Spinal cord (tissue), 10 donors: ENCODE data around the gene PSPC1. TPM values are rescaled to one million over a fixed set of nuclear protein-coding genes. Genes with fewer than 3 reads are reported as not detected.

Source experiments
- DNase-seq, 6 donors: peaks; one replicate each; pipeline versions ENCODE4 v3.0.0 to v3.0.0-alpha.2; 2013 to 2015; ENCODE audit warnings: low spot score in 6 of 6, low read depth in 4 of 6
- H3K27ac ChIP-seq: one replicate; pipeline ENCODE4 v1.5.1; 2013; ENCODE audit warnings: low read depth, low read length, control low read depth
- H3K27me3 ChIP-seq: one replicate; pipeline ENCODE4 v1.6.1; 2013; ENCODE audit warnings: low read length; ENCODE audit not compliant: control insufficient read depth, insufficient read depth
- H3K36me3 ChIP-seq: one replicate; pipeline ENCODE4 v1.6.1; 2013; ENCODE audit warnings: low read length; ENCODE audit not compliant: control insufficient read depth, insufficient read depth
- H3K4me1 ChIP-seq: one replicate; pipeline ENCODE4 v1.6.1; 2013; ENCODE audit warnings: low read length; ENCODE audit not compliant: control insufficient read depth, insufficient read depth
- H3K4me3 ChIP-seq: one replicate; pipeline ENCODE4 v1.5.1; 2013; ENCODE audit warnings: low read depth, low read length, control low read depth
- H3K9me3 ChIP-seq: one replicate; pipeline ENCODE4 v1.6.1; 2013; ENCODE audit warnings: low read length; ENCODE audit not compliant: control insufficient read depth, insufficient read depth
- WGBS: methylation state at CpG from one replicate; pipeline ENCODE4 v1.1.5; 2013; ENCODE audit warnings: missing lambda C conversion rate; ENCODE audit not compliant: insufficient coverage; 5-methylcytosine and 5-hydroxymethylcytosine counted together
- polyA plus RNA-seq, 2 donors: library from polyadenylated mRNA; unstranded; fragments of 120-200 nt; gene quantifications; one replicate each; pipeline ENCODE4 v1.2.1, GENCODE V29; 2013; ENCODE audit not compliant: insufficient read length in 2 of 2
- total RNA-seq, 2 donors: library from RNA; depleted of rRNA in 1 of 2; stranded (reverse); fragments of 120-200 nt in 1 of 2; fragments of >200 nt in 1 of 2; gene quantifications; one replicate each; pipeline versions ENCODE4 v1.2.3 to v1.2.4, GENCODE V29; 2013 to 2014
- donor health status: healthy.

Gene PSPC1
- total and polyA plus RNA-seq, 4 donors: 73.9 to 83.1 (median 79.1) TPM

DNA sequence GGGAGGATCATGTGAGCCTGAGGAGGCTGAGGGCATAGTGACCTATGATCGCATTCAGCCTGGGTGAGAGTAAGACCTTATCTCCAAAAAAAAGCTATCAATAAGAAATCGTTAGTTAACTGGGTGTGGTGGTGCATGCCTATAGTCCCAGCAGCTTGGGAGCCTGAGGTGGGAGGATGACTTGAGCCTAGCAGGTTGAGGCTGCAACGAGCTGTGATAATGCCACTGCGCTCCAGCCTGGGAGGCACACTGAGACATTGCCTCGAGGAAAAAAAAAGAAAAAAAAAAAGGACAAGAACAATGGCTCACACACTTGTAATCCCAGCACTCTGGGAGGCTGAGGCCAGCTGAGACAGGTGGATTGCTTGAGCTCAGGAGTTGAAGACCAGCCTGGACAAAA is 16.2 kb downstream of the PSPC1 start:
- DNase-seq: no peak
- H3K36me3 ChIP-seq: peaks cover 54% of the 10 kb centered on the region
- no peak overlapping the region for H3K4me3 ChIP-seq
- no peak overlapping the region for H3K27ac ChIP-seq
- WGBS: 71% methylated on average over 4 of the region's 5 CpGs
- no peaks in the 10 kb centered on the region for H3K9me3 ChIP-seq
- peaks cover 5% of the 10 kb centered on the region for H3K4me1 ChIP-seq
- no peaks in the 10 kb centered on the region for H3K27me3 ChIP-seq

DNA sequence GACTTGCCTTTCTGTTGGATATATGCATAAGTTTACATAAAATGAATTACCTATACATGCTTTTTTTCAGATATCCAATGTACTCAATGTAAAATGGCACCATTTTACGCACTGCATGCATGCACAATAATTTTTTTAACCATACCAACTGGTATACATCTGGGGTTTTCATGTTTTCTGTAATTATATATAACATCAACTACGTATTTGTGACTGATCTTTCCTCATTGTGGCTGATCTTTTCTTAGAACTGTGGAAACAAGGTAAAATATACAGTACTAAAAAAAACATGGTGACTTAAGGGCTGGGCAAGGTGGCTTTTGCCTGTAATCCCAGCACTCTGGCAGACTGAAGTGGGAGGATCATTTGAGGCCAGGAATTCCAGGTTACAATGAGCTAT is 18.5 kb downstream of the PSPC1 start:
- Histone ChIP-seq H3K27me3 (no peaks in the 10 kb centered on the region), H3K36me3 (peaks cover 39% of the 10 kb centered on the region), H3K4me3 (no peak overlapping the region), H3K27ac (no peak overlapping the region), H3K9me3 (no peaks in the 10 kb centered on the region), H3K4me1 (peaks cover 5% of the 10 kb centered on the region)
- no CpG with 5 or more reads among the region's 2 CpGs for WGBS
- no peak for DNase-seq

DNA sequence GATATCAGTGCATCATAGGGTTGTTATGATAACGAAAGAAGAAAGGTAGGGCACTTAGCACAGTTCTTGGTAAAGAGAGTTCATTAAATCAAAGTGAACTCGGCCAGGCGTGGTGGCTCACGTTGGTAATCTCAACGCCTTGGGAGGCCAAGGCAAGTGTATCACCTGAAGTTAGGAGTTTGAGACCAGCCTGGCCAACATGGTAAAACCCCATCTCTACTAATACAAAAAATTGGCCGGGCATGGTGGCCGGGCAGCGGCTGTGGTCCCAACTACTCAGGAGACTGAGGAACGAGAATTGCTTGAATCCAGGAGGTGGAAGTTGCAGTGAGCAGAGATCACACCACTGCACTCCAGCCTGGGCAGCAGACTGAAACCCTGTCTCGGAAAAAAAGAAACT is 19.1 kb downstream of the PSPC1 start:
- no peak overlapping the region for H3K4me3 ChIP-seq
- H3K36me3 ChIP-seq: peaks cover 38% of the 10 kb centered on the region
- H3K27ac ChIP-seq: no peak overlapping the region
- WGBS: 91% methylated on average over 5 of the region's 10 CpGs
- no peak for DNase-seq
- no peaks in the 10 kb centered on the region for H3K9me3 ChIP-seq
- no peaks in the 10 kb centered on the region for H3K27me3 ChIP-seq
- peaks cover 5% of the 10 kb centered on the region for H3K4me1 ChIP-seq

DNA sequence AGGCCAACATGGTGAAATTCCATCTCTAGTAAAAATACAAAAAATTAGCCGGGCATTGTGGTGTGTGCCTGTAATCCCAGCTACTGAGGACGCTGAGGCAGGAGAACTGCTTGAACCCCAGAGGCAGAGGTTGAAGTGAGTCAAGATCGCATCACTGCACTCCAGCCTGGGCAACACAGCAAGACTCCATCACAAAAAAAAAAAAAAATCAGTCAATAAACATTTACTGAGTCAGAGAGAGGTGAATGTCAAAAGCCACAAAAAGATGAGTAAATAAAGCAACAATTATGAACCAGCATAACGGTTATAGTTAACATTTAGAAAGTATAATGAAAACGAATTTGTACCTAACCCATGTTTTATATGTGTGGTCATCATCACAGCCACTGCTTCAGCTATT is 23.1 kb downstream of the PSPC1 start:
- no CpG with 5 or more reads among the region's 5 CpGs for WGBS
- Histone ChIP-seq H3K27ac (no peak overlapping the region), H3K4me3 (no peak overlapping the region), H3K4me1 (no peaks in the 10 kb centered on the region), H3K9me3 (no peaks in the 10 kb centered on the region), H3K27me3 (no peaks in the 10 kb centered on the region), H3K36me3 (peaks cover 53% of the 10 kb centered on the region)
- no peak for DNase-seq

DNA sequence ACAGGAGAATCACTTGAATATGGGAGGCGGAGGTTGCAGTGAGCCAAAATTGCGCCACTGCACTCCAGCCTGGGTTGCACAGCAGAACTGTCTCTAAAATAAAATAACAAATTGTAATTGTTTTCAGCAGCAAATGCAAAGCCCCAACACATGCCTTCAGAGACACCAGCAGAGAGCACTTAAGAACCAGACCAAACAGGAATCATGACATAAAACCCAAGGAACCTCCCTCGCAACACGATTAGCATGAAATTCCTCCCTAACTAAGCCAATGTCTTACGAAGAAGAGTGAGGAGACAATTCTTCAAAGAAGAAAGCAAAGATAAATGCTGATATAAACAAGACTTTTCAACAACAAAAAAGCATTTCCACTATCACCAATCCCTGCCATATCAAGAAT is 40.1 kb downstream of the PSPC1 start:
- Histone ChIP-seq H3K36me3 (peaks cover 32% of the 10 kb centered on the region), H3K27ac (no peak overlapping the region), H3K9me3 (no peaks in the 10 kb centered on the region), H3K4me3 (no peak overlapping the region), H3K4me1 (no peaks in the 10 kb centered on the region), H3K27me3 (no peaks in the 10 kb centered on the region)
- WGBS: 100% methylated on average over 1 of the region's 5 CpGs
- DNase-seq: no peak

DNA sequence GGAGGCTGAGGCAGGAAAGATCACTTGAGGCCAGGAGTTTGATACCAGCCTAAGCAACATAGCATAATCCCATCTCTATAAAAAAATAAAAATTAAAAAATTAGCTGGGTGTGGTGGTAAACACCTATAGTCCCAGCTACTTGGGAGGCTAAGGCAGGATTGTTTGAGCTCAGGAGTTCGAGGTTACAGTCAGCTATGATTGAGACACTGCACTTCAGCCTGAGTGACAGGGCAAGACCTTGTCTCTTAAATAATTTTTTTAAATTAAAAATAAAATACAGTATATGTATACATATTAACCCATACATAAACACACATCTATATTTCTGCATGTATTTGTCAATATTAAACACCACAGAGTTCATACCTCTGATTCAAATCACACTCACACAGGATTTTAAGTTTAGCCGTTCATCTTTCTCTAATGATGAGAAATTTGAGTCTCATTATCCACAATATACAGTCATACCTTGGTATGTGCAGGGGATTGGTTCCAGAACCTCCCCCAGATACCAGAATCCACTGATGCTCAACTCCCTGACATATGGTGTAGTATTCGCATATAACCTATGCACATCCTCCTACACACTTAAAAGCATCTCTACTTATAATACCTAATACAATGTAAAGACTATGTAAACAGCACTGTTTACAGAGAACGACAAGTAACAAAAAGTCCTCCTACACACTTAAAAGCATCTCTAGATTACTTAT is 44.7 kb downstream of the PSPC1 start:
- H3K27ac ChIP-seq: no peak overlapping the region
- peaks cover 38% of the 10 kb centered on the region for H3K36me3 ChIP-seq
- no peak for DNase-seq
- WGBS: no CpG with 5 or more reads among the region's 4 CpGs
- H3K4me3 ChIP-seq: no peak overlapping the region
- no peaks in the 10 kb centered on the region for H3K4me1 ChIP-seq
- H3K27me3 ChIP-seq: no peaks in the 10 kb centered on the region
- H3K9me3 ChIP-seq: no peaks in the 10 kb centered on the region

DNA sequence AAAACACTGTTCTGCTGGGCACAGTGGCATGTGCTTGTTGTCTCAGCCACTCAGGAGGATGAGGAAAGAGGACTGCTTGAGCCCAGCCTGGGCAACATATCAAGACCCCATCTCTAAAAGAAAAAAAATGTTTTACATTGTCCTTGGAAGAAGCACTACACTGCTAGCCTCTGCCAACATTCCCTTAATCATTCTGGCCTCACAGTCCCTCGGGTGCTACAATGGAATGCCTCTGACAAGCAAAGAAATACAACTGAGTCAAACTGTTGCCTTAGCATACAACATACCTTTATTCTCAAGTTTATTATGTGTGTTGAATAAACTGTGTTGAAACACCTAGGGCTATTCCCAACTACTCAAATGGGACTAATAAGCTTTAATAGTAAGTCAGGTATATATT is 56.1 kb downstream of the PSPC1 start:
- no peak for DNase-seq
- H3K4me1 ChIP-seq: no peaks in the 10 kb centered on the region

DNA sequence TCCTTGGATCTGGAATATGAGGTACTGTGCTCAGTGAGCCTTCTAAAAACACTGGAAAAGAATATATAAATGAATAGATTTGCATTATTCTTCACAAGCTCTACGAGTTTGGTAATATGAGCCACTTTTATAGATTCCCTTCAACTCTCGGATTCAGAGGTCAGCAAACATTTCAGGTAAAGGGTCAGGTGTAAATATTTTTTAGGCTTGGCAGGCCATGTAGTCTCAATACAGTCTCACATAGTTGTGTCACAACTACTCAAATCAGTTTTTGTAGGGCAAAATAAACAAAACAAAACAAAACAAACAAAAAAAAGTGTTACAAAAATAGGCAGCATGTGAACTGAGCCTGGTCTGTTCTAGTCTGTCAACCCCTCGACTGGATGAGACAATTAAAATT is 57.4 kb downstream of the PSPC1 start:
- no CpG with 5 or more reads among the region's 3 CpGs for WGBS
- Histone ChIP-seq H3K27me3 (no peaks in the 10 kb centered on the region), H3K36me3 (peaks cover 6% of the 10 kb centered on the region), H3K9me3 (no peaks in the 10 kb centered on the region), H3K4me1 (no peaks in the 10 kb centered on the region), H3K4me3 (no peak overlapping the region), H3K27ac (no peak overlapping the region)
- no peak for DNase-seq

More for the DNA sequence above, 56.1 kb downstream of the PSPC1 start:
- Histone ChIP-seq H3K4me3 (no peak overlapping the region), H3K9me3 (no peaks in the 10 kb centered on the region), H3K27ac (no peak overlapping the region), H3K27me3 (no peaks in the 10 kb centered on the region), H3K36me3 (peaks cover 9% of the 10 kb centered on the region)
- WGBS: 67% methylated on average over 1 of the region's 1 CpG

DNA sequence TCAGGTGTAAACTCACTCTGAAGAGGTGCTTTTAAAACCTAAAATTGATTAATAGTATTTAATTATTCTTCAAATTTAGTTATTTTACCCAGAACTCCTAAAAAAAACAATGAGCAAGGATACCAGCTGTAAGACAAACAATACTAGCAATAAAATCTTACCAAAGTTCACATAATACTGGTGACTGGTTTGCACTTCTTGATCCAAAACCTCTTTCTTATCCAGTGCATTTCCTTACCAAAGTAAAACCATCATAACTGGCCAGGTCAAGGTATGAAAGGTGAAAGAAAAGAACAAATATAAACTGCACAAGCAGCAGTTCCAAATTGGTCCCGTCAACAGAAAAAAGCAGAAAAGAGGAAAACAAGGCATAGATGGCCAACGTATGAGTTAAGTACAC is 62.7 kb downstream of the PSPC1 start:
- no peaks in the 10 kb centered on the region for H3K9me3 ChIP-seq
- no CpG with 5 or more reads among the region's 2 CpGs for WGBS
- no peak for DNase-seq
- H3K27me3 ChIP-seq: no peaks in the 10 kb centered on the region
- no peaks in the 10 kb centered on the region for H3K4me1 ChIP-seq
- H3K36me3 ChIP-seq: peaks cover 6% of the 10 kb centered on the region
- H3K4me3 ChIP-seq: no peak overlapping the region
- H3K27ac ChIP-seq: no peak overlapping the region

DNA sequence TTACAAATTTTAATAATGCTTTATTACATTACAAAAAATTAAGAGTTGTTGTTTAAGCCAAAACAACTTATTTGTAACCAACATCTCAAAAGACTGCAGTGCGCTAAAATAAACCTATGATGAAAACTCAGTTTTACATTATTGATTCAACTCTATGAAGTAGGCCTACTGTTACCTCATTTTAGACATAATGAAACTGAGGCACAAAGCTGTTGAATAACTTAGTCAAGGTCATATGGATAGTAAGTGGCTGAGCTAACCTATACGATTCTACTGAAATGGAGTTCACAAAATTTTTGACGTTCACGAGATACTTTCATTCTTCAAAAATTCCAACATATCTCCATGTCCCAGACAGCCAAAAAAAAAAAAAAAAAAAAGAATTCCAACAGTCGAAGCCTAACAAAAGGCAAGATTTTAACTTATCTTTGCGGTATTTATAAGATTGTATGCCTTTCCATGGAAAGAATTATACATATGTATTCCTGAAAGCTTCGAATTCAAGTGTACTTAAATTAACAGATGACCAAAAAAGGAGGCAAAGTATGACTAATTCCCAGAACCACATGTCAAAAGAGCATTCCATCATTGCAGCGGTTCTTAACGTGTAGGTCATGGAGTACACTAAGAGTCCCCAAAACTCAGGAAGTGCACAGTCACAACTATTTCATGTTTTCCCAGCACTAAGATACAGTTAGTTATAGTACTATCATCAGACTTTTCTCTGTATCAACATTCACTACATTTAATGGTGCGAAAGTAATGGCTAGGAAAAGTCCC is 69.4 kb downstream of the PSPC1 start:
- Histone ChIP-seq H3K36me3 (no peaks in the 10 kb centered on the region), H3K27me3 (no peaks in the 10 kb centered on the region), H3K4me3 (no peak overlapping the region), H3K9me3 (no peaks in the 10 kb centered on the region), H3K4me1 (no peaks in the 10 kb centered on the region), H3K27ac (no peak overlapping the region)
- no CpG with 5 or more reads among the region's 10 CpGs for WGBS
- DNase-seq: no peak
